ENCODE results near the gene DNAJC16.

DNAJC16 gene

GRCh38 chr1:15519625-15520024 lies 7.0 kb upstream of the DNAJC16 start:
- no peak for TF ChIP-seq CTCF (IDR thresholded peaks at IDR 0.05)

GRCh38 chr1:15522551-15522950 lies 4.1 kb upstream of the DNAJC16 start:
- no peak for TF ChIP-seq CTCF (IDR thresholded peaks at IDR 0.05)

GRCh38 chr1:15523104-15524020 lies 3.3 kb upstream of the DNAJC16 start:
- no peak for TF ChIP-seq CTCF (IDR thresholded peaks at IDR 0.05)

- no peak for TF ChIP-seq CTCF (IDR thresholded peaks at IDR 0.05)
These were observed 2.7 kb upstream of the DNAJC16 start, which contains the start of gene CASP9 for GRCh38 chr1:15524021-15524282. TSS of gene CASP9 (minus strand) at chr1:15524215. CDS start at chr1:15524200, 15 bp downstream.

GRCh38 chr1:15524283-15525049 lies 2.2 kb upstream of the DNAJC16 start:
- TF ChIP-seq CTCF (IDR thresholded peaks at IDR 0.05), result no peak

- TF ChIP-seq CTCF (IDR thresholded peaks at IDR 0.05), result no peak
These were observed 1.3 kb upstream of the DNAJC16 start for GRCh38 chr1:15525050-15526020.

GRCh38 chr1:15526021-15526489 lies 593 bp upstream of the DNAJC16 start:
- no peak for TF ChIP-seq CTCF (IDR thresholded peaks at IDR 0.05)
